Body of pancreas (tissue), 4 donors: Measurements from ENCODE around the gene ITGB4.
A peak's percentile ranks its signal among the peaks of the same experiment; 100 is the strongest.

Source experiments
- POLR2A ChIP-seq, 3 donors: fragments of 450-650 bp; IDR thresholded peaks; one replicate each; pipeline ENCODE4 v1.6.1; 2016; ENCODE audit warnings: antibody characterized with exemption in 3 of 3, mild to moderate bottlenecking in 2 of 3
- TF ChIP-seq, protein P1 (sequence below), 7 experiments: fragments of 450-650 bp in 4 of 7; fragments of 200-600 bp in 3 of 7; sonication (generic) in 3 of 7; IDR thresholded peaks; one replicate each; pipeline ENCODE4 v1.5.1; 2016 to 2019; ENCODE audit warnings: antibody characterized with exemption in 7 of 7

DNA sequence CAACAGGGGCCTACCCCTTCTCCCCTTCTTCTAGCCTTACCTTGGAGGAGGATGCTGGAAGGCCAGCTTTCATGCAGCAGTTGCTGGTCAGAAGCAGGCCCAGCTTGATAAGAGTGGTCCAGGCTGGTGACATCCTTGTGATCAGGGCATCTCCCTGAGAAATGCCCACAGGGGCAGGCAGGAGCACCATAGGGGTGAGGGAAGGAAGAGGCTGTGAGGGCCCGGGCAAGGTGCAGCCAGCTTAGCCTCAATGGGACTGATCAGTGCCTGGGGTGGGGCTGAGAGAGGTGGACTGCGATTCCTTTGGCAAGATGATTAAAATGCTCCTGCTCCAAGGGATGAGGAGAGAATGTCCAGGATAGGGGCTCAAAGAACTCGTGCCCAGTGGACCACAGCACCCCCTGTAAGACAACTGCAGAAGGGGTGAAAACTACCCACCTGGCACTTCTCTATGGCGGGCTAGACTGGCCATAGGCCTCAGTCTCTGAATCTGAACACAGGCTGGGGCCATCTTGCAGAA, 53.3 kb downstream of the ITGB4 start:
- TF ChIP-seq, protein P1, sequence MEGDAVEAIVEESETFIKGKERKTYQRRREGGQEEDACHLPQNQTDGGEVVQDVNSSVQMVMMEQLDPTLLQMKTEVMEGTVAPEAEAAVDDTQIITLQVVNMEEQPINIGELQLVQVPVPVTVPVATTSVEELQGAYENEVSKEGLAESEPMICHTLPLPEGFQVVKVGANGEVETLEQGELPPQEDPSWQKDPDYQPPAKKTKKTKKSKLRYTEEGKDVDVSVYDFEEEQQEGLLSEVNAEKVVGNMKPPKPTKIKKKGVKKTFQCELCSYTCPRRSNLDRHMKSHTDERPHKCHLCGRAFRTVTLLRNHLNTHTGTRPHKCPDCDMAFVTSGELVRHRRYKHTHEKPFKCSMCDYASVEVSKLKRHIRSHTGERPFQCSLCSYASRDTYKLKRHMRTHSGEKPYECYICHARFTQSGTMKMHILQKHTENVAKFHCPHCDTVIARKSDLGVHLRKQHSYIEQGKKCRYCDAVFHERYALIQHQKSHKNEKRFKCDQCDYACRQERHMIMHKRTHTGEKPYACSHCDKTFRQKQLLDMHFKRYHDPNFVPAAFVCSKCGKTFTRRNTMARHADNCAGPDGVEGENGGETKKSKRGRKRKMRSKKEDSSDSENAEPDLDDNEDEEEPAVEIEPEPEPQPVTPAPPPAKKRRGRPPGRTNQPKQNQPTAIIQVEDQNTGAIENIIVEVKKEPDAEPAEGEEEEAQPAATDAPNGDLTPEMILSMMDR (IDR thresholded peaks at IDR 0.05), result no peak
- TF ChIP-seq POLR2A (IDR thresholded peaks at IDR 0.05), result peak in 1 of 3 donors; percentile 29
